DMS153 (cell line): ENCODE results near the gene MITF.

Experiments used
- DNase-seq: peaks from one replicate; lab custom pipeline; 2025; lab: John Stamatoyannopoulos, UW

MITF gene

DNA sequence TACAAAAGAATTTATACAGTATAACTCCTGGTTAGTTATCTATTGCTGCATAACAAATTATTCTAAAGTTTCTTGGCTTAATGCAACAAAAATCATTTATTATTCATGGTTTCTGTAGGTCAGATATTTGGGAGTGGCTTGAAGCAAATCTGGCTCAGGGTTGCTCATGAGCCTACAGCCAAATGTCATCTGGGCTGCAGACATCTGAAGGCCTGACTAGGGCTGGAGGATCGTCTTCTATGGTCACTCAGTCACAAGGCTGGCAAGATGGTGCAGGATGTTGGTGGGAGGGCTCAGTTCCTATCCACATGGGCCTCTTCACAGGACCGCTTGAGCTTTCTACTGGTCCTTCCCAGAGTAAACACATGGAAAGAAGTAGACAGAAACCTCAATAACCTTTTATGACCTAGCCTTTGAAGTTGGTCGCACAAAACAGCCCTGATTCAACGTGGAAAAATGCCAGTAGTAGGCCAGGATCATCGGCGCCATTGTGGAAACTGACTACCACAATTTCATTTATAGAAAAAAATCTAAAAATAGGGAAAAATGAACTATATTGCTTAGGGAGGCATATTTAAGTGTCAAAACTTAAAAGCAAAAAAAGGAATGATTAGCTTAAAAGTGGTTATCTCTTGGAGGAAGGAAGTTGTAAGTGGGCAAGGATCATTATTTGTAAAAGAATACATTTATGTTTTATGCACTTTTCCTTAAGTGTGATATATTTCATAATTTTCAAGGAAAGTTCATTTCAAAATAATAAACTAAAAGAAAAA, 9.9 kb upstream of the MITF start:
- DNase-seq, result no peak

DNA sequence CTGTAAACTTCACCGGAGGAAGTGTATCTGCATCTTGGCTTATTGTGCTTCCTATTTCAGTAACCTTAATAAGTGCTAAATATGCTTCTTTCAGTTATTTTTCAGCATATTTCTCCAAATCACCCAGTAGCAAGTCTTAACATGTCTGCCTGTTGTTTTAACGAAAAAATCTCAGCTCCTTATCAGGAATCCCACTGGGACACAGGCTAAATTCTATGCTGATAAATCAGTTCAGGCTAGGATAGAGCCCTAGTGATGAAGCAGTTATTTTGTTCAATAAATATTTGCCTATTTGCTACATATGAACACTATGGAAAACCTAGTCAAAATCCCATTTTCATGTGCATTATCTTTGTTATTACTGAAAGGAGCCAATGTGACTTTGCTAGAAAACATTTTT, 8.2 kb upstream of the MITF start:
- no peak for DNase-seq

DNA sequence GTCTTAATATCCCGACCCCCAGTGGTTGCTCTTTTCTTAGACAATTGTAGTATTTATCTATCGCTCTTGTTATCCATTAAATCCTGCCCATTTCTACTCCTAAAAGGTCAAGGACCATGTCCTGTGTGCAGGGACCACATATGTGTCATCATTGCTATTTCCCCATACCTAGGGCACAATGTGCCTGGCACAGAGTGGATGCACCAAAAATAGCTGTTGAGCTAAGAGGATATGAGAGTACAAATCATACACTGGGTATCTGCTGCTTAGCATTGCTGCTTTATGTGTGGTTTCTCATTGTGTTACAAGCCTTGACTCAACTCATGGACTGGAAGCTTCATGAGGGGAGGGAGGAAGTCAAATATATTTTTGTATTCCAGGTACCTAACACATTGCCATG, 3.4 kb upstream of the MITF start:
- no peak for DNase-seq

DNA sequence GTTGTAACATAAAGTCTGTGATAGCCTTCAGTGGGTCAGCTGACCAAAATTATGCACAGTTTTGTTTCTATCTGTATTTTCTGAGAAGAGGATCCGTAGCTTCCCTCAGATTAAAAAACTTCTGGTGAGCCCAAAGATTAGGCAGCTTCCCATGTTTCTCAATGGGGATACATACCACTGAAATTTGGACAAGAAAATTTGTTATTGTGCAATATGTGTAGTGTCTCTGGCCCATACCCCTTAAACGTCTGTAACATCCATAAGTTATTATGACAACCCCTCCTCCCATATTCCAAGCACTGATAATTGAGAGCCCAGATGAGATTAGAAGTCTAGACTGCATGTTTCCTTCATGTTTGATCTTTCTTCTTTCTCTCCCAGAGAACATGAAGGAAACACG, 1.9 kb upstream of the MITF start:
- DNase-seq, result no peak

DNA sequence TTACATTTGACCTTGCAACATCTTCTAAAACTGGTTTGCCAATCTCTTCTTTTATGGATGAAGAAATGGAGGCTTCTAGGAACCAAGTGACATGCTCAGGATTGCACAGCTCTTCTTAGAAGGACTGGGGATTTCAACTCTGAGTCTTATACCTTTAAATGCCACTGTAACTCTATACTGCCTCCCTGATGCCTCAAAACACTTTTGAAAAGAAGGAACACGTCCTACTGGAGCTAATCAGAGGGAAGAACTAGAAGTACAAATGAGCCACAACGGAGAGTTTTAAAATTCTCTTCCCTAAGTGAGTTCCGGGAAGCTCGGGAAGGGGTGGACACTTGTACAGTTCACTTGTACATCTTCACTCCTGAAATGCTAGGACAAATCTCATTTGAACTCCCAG, 949 bp upstream of the MITF start:
- DNase-seq, result no peak

DNA sequence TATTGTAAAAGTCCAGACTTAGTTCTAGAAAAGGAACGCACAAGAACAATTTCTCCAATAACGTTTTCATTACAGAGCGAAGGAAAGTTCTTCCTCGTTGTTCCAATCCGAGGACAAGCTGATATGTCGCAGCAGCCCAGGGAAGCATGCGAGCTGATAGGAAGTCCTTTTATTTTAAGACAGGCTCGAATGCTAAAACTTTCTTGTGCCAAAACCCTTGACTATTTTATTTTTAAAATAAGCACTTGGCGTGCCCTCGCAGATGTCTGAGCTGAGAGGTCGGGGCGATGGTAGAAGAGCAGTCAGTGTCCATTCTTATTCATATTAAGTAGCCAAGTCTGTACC, 433 bp upstream of the MITF start:
- DNase-seq, result no peak

DNA sequence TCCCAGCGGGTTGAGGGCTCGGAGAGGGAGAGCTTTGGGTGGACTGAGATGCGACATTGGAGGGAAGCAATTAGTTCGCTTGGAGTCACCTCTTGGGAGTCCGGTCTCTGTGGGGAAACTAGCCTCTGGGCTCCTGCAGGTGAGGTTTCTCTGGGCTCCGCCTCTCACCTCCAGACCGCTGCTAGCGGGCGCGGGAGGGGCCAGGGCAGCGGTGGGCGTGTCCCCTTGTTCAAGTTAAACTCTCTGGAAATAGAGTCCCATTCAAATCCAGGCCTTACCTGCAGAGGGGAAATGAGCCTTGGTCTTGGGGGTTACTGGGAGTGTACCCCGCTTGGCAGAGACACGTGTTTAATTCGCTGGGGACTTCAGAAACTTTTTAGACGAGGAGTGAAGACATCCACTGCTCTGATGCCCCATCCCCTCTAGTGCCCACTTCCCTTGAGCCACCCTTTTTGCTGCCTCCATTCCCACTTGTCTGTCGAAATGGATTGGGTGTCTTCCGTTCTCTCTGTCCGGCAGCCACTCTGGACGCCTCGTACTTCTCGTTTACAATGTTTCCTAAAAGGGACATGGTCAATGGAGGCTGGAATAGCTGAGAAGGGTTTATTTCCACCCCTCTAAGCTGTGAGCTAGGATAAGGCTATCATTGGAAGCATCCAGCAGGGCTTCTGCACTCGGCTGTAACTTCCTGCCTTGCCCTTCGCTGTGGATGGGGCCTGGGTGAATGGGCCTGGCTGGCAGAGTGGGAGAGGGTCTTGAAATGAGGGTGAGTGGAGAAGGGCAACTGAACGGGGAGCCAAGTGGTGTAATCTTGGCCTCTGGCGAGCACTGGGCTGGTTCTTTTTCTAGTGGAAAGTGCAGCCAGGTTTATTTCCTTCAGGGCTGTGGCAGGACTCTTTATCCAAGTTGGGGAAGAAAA, 1.1 kb downstream of the MITF start:
- no peak for DNase-seq

DNA sequence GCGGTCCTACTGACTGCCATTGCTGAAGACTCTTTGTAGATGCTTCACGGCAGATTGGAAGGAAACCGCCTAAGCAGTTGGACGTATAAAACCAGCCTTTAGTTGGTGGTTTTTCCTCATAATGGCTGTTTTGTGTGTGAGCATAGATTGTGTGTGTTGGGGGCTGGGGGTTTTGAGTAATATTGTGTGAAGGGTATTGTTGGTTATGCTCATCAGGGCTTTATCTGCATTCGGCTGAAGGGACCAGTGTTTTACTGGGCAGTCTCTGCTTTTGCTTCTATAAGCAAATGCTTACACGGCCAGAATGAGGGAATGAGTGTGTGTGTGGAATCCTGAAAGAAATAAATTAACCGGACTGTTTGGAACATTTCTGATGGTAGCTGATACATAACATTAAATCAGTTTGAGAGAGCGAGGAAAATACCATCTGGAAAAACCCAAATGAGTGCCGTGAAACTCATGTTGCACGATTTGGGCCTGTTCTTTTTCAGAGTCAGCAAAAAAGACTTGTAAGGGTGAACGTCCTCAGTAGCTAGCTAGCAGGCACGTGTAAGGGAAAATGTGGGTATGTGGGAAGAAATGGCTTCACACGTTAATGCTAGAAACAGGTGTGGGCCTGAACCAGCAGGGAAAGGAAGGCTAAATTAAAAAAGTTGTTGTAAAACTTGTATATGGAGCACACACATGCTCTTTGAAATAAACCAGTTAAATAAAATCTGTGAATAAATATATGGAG, 1.9 kb downstream of the MITF start:
- no peak for DNase-seq

DNA sequence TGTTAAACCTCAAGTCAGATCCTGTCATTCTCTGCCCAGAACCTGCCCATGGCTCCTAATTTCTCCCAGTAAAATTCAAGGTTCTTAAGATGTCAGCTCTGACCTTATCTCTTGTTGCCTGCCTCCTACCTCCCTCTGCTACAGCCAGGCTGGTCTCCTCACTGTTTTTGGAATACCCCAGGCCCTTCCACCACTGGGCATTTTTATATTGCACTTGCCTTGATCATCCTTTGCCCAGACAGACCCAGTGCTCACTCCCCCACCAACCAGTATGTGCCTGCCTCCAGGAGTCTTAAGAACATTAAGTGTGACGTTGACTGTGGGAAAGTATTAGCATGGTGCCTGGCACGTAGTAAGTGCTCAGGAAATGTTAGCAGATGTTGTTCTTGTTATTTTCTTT, 3.1 kb downstream of the MITF start:
- DNase-seq, result no peak

DNA sequence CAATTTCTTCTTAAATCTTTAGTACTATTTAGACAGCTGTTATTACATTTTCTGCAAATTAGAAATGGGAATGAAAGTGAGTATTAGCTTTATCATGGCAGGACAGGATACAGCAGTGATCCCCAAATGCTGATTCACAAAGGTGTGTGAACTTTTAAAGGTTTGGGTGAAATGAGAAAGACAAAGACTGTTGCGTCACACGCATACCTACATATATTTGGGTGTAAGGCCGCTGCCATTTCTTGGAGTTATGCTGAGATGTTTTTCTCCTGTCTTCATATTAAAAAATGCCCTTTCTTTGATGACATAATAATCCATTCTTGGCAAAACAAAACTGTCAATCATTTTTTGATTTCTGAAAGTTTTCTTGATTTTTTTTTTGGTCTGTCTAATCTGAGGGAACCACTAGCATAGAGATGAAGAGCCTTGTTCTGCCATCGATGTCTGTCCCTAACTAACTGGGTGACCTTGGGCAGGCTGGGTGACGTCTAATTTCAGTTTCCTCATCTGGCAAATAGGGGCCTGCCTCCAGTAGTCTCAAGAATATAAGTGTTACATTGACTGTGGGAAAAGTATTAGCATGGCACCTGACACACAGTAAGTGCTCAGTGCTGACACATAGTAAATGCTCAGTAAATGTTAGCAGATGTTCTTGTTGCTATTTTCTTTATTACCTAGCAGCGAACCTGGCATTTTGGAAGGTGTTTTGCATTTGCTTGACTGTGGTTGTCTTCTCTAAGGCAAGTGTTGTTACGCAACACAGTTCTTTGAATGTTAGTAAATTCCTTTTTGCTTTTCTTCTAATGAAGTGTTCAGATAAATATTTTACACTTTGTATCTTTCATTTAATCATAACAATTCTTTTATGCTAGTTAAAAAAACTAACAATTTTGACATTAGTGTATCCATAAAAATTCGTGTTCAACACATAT, 5.0 kb downstream of the MITF start:
- no peak for DNase-seq

DNA sequence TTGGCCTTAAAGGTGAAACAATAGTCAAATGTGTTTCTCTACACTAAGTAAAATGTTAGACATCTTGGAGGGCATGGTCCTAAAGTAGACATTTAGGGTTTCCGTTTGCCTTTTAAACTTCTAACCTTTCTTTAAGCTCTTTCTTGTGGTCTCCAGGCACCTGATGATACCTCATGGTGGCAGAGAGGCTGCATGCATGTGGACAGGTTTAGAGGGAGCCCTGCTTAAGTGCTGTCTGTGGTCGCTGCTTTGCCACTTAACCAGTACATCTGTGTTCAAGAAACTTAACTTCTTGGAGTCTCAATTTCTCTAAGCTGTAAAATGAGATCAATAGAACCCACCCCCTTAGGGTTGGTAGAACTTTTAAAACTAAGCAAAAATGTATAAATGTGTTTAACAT, 6.2 kb downstream of the MITF start:
- no peak for DNase-seq

DNA sequence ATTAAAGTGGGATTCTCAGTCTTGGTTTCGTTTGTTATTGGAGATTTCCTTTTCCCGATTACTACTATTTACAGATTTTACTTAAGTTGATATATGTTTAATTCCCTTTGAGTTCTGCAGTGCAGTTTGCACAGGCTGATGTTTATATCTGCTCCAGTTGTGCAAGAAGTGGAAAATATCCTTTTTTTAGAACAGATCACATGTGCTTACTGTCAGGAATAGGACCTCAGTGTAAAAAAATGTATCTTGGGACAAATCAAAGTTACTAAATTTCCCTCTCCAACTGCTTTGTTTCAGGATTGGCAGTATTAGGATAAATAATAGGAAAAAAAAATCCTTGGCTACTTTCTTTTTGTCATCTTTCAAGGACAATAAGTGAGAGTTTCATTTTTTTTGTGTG, 6.9 kb downstream of the MITF start:
- no peak for DNase-seq

DNA sequence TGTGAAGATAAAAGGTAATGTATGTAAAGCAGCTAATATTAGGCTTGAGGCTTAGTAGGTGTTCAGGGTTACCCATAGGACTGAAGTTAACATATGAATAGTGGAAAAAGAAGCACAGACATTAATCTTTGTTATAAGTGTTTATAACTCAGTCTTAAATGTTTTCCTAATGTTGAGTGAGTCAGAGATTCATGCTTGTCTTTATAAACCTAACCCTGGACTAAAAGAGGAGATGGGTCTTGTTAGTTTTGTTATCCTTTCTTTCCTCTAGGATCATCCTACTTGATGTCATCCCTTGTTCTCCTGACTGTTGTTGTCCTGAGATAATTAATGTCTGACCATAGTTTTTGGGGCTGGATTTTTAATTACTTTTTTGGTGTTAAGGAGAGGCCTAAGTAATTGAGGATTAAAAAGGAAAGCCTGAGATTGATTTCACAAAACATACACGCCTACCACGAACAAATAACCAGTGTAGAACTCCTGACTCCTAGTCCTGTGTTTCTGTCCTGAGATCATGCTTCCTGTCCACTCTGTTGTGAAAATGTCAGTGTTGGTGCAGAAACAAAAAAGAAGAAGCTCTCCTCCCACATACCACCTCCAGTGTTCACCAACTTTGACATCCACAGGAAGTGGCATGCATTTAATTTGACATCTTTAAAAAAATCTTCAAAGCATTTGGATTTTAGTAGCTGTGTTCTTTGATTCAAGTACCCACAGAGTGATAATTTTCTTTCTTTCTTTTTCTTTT, 8.4 kb downstream of the MITF start:
- DNase-seq, result no peak

DNA sequence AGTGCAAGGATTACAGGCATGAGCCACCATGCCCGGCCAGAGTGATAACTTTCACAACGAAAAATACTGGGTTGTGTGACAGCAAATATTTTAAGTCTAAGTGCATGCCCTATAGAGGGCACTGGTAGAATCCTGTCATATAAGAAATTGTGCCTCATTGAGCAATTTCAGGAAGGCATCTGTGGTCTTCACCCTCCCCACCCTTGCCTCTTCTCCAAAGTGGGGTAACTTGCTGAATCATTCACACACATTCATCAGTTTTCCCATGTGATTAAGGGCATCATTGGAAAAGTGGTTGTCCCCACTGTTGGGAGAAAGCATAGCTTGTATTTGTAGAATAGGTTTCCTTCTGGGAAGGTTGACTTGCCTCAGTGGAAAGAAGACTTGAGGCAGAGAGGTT, 9.2 kb downstream of the MITF start:
- no peak for DNase-seq

DNA sequence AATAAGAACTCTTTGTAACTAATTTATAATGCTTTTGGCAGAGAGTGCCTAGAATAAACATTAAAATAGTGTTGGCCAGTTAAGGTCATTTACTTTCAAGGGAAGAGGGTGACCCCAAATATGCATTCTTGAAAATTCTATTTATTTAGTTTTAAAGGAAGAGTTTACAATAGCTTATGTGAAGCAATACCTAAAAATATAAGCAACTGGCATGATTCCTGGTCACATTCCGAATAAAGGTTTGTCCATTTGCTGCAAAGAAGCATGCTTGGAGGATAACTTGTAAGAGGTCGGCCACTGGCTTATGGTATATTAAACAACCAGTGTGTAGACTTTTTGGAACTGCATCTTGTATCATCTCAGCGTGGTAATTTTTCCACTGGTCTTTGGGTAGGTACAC, 10.2 kb downstream of the MITF start:
- DNase-seq, result no peak

DNA sequence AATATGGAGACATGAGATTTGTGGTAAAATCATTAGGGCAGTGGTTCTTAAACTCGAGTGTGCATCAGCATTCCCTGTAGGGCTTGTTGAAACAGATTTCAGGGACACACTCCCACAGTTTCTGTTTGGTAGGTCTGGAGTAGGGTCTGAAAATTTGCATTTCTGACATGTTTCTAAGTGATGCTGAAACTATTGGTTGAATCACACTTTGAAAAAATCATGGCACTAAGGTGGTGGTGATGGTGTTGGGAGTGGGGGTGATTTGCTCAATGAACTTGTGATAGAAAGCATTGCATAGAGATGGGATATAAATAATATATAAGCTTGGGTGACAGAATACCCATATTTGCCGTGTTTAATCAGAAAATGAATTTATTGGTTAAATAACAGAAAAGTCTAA, 11.3 kb downstream of the MITF start:
- no peak for DNase-seq

DNA sequence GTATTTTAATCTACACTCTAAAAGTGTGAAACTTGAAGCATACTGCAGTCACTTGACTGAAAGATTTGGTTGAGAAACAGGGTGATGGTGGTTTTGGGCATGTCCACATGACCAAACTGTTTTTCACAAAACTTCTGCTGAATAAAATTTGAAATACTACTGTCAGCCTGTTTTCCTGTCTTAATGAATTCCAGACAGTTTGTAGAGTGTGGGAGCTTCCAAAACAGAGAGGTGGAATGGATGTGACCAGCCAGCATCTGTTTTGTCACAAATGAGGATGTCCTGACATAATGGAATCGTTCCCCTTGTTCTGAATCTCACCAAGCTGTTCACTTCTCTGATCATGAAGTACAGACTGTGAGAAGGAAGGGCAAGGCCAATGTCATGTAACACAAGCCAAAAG, 11.8 kb downstream of the MITF start:
- no peak for DNase-seq

DNA sequence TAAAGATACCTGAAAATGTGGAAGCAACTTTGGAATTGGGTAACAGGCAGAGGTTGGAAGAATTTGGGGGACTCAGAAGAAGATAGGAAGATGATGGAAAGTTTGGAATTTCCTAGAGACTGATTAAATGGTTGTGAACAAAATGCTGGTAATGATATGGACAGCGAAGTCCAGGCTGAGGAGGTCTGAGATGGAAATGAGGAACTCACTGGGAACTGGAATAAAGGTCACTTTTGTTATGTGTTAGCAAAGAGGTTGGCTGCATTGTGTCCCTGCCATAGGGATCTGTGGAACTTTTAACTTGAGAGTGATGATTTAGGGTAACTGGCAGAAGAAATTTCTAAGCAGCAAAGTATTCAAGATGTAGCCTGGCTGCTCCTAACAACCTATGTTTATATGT, 13.0 kb downstream of the MITF start:
- no peak for DNase-seq

DNA sequence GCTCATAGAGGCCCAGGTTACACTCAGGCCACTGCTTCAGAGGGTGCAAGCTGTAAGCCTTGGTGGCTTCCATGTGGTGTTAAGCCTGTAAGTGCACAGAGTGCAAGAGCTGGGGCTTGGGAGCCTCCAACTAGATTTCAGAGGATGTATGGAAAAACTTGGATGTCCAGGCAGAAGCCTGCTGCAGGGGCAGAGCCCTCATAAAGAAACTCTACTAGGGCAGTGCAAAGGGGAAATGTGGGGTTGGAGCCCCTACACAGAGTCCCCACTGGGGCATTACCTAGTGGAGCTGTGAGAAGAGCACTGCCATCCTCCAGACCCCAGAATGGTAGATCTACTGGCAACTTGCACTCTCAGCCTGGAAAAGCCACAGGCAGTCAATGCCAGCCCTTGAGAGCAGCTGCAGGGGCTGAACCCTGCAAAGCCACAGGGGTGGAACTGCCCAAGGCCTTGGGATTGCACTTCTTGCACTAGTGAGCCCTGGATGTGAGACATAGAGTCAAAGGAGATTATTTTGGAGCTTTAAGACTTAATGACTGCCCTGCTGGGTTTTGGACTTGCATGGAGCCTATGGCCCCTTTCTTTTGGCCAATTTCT, 14.0 kb downstream of the MITF start:
- no peak for DNase-seq

DNA sequence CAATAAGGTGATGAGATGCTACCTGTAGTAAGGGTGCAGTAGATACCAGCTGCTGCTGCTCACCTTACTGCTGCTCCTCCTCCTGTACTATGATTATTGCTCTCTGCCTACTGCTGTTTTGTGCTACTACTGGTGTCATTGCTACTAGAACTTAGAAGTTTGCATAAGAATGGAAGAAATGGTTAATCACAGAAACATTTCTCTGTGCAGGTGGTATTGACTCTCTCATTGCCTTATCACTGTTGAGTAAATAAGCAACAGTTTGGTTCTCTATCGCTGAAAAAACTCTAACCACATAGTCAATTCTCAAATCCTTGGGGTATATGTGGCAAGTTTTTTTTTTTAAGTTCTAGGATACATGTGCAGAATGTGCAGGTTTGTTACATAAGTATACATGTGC, 16.5 kb downstream of the MITF start:
- no peak for DNase-seq
